Measurements from ENCODE around the gene METRNL. TPM values are rescaled to one million over a fixed set of nuclear protein-coding genes. Genes with fewer than 3 reads are reported as not detected.

METRNL gene
- polyA plus RNA-seq, 1 donor from 2014 or later = 15.1 TPM

DNA sequence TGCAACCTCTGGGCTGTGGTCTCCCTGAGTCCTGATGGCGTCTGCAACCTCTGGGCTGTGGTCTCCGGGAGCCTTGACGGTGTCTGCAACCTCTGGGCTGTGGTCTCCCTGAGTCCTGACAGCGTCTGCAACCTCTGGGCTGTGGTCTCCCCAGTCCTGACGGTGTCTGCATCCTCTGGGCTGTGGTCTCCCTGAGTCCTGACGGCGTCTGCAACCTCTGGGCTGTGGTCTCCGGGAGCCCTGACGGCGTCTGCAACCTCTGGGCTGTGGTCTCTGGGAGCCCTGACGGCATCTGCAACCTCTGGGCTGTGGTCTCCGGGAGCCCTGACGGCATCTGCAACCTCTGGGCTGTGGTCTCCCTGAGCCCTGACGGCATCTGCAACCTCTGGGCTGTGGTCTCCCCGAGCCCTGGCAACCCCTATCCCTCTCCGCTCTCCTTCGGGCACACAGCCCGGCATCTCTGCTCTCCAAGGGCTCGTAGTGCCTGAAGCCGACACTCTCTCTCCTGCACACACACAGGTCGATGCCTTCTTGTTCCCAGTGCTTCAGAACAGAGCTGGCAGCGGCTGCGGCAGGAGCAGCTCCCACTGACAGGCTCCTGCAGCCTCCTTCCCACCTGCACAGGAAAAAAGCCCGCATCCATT is 45.6 kb downstream of the METRNL start (continued):
- TF ChIP-seq EZH2 (IDR thresholded peaks at IDR 0.05; ENCODE audit: borderline replicate concordance, insufficient read depth, low read length, poor library complexity, severe bottlenecking) = no peak

GRCh38 chr17:83125515-83126274 is 46.3 kb downstream of the METRNL start:
- no peak overlapping the region for H3K4me3 ChIP-seq (ENCODE audit: low read length)
- H3K9ac ChIP-seq (ENCODE audit: low read length) = no peak overlapping the region
- H3K4me2 ChIP-seq (ENCODE audit: low read length) = no peak overlapping the region
- TF ChIP-seq RAD21 (conservative IDR thresholded peaks at IDR 0.05) (no peak), EP300 (conservative IDR thresholded peaks at IDR 0.05; ENCODE audit: poor library complexity, severe bottlenecking) (no peak), POLR2AphosphoS5 (IDR thresholded peaks at IDR 0.05) (no peak), MXI1 (conservative IDR thresholded peaks at IDR 0.05; ENCODE audit: poor library complexity, severe bottlenecking) (no peak), SMC3 (conservative IDR thresholded peaks at IDR 0.05; ENCODE audit: poor library complexity) (no peak), REST (IDR thresholded peaks at IDR 0.05; ENCODE audit: borderline replicate concordance) (no peak), TAF1 (IDR thresholded peaks at IDR 0.05; ENCODE audit: low read depth) (no peak), CTCF (IDR thresholded peaks at IDR 0.05; ENCODE audit: poor library complexity, severe bottlenecking) (no peak)
- H3K9me2 ChIP-seq (ENCODE audit: insufficient read depth, low read length) = no peaks in the 10 kb centered on the region
- no peaks in the 10 kb centered on the region for H4K20me1 ChIP-seq (ENCODE audit: insufficient read depth)
- no peak overlapping the region for H3K27ac ChIP-seq (ENCODE audit: low read length)
- no peak overlapping the region for H2AFZ ChIP-seq (ENCODE audit: low read depth, low read length)
- H3K79me2 ChIP-seq (replicated peaks; ENCODE audit: insufficient read depth, low read length) = no peaks in the 10 kb centered on the region
- H3K27me3 ChIP-seq (ENCODE audit: insufficient read depth, low read depth, low read length) = no peaks in the 10 kb centered on the region
- no peaks in the 10 kb centered on the region for H3K36me3 ChIP-seq (ENCODE audit: insufficient read depth, low read length)
- H3K9me3 ChIP-seq (ENCODE audit: low read length) = no peaks in the 10 kb centered on the region
- no peaks in the 10 kb centered on the region for H3F3A ChIP-seq (ENCODE audit: insufficient read depth, low read length, poor library complexity, severe bottlenecking)

DNA sequence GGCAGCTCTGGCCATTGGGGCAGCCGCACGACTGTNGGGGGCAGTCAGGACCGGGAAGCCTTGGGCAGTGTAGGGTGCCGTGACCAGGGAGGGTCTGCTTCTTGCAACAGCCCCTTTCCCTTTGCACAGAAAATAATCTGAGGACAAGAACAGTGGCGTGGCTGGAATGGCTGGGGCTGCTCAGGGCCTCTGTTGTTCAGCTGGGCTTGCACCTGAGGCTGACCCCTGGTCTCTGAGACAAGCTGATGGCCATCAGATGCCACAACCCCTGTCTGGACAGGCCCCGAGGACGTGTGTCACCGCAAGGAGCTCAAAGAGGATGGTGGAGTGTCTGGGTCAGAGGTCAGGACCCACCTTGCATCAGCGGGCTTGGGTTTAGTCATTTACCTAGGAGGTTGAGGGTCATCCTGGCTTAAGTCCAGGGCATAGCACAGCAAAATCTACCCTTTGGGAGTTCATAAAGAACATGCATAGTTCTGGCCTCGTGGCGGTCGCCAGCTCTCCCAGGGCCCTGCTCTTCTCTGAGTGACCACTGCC is 46.9 kb downstream of the METRNL start:
- no peaks in the 10 kb centered on the region for H3K36me3 ChIP-seq (ENCODE audit: insufficient read depth, low read length)
- TF ChIP-seq EP300 (conservative IDR thresholded peaks at IDR 0.05; ENCODE audit: poor library complexity, severe bottlenecking) = no peak
- TF ChIP-seq SMC3 (conservative IDR thresholded peaks at IDR 0.05; ENCODE audit: poor library complexity) = no peak
- TF ChIP-seq CTCF (IDR thresholded peaks at IDR 0.05; ENCODE audit: poor library complexity, severe bottlenecking) = no peak
- no peak for TF ChIP-seq TAF1 (IDR thresholded peaks at IDR 0.05; ENCODE audit: low read depth)
- TF ChIP-seq RAD21 (conservative IDR thresholded peaks at IDR 0.05) = no peak
- TF ChIP-seq MXI1 (conservative IDR thresholded peaks at IDR 0.05; ENCODE audit: poor library complexity, severe bottlenecking) = no peak
- TF ChIP-seq REST (IDR thresholded peaks at IDR 0.05; ENCODE audit: borderline replicate concordance) = no peak
- no peak for TF ChIP-seq POLR2AphosphoS5 (IDR thresholded peaks at IDR 0.05)
- no peak for TF ChIP-seq EZH2 (IDR thresholded peaks at IDR 0.05; ENCODE audit: borderline replicate concordance, insufficient read depth, low read length, poor library complexity, severe bottlenecking)
- no peak overlapping the region for H3K4me2 ChIP-seq (ENCODE audit: low read length)
- H3K9ac ChIP-seq (ENCODE audit: low read length) = no peak overlapping the region
- no peak overlapping the region for H3K4me3 ChIP-seq (ENCODE audit: low read length)
- no peak overlapping the region for H3K27ac ChIP-seq (ENCODE audit: low read length)
- no peaks in the 10 kb centered on the region for H4K20me1 ChIP-seq (ENCODE audit: insufficient read depth)
- no peaks in the 10 kb centered on the region for H3K9me2 ChIP-seq (ENCODE audit: insufficient read depth, low read length)
- no peaks in the 10 kb centered on the region for H3K79me2 ChIP-seq (replicated peaks; ENCODE audit: insufficient read depth, low read length)
- H3F3A ChIP-seq (ENCODE audit: insufficient read depth, low read length, poor library complexity, severe bottlenecking) = no peaks in the 10 kb centered on the region
- H3K27me3 ChIP-seq (ENCODE audit: insufficient read depth, low read depth, low read length) = no peaks in the 10 kb centered on the region
- no peaks in the 10 kb centered on the region for H3K9me3 ChIP-seq (ENCODE audit: low read length)
- H2AFZ ChIP-seq (ENCODE audit: low read depth, low read length) = no peak overlapping the region
